ENCODE data around the gene PAIP2.
"Not testable (repeated sequence)": the region's sequence is repeated elsewhere in the genome, so short reads cannot be mapped to it uniquely, and the experiment has no call there.

PAIP2 gene

DNA sequence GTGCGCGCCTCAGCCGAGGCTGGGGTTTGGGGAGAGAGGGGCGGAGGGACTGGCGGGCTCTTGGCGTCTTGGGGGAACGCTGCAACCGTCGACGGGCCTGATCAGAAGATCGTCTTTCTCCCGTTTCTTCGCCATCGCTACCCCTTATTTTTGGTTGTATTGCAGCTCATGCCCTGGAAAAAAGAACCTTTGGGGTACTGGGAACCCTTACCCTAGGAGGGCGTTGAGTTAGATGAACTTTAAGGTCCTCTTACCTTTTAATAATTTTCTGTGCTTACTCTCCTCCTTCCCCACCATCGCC lies 719 bp downstream of the PAIP2 start:
- Histone ChIP-seq H3K27me3 (ENCODE audit: insufficient read depth, low read depth, severe bottlenecking) (no peaks in the 10 kb centered on the region), H3K4me3 (ENCODE audit: low read depth, low read length) (peak overlapping the region; percentile 70), H3K9me3 (ENCODE audit: severe bottlenecking) (peaks cover 3% of the 10 kb centered on the region), H3K27ac (peak overlapping the region; percentile 96), H3K36me3 (peaks cover 28% of the 10 kb centered on the region)
- no peak for DNase-seq
- TF ChIP-seq, protein P1, sequence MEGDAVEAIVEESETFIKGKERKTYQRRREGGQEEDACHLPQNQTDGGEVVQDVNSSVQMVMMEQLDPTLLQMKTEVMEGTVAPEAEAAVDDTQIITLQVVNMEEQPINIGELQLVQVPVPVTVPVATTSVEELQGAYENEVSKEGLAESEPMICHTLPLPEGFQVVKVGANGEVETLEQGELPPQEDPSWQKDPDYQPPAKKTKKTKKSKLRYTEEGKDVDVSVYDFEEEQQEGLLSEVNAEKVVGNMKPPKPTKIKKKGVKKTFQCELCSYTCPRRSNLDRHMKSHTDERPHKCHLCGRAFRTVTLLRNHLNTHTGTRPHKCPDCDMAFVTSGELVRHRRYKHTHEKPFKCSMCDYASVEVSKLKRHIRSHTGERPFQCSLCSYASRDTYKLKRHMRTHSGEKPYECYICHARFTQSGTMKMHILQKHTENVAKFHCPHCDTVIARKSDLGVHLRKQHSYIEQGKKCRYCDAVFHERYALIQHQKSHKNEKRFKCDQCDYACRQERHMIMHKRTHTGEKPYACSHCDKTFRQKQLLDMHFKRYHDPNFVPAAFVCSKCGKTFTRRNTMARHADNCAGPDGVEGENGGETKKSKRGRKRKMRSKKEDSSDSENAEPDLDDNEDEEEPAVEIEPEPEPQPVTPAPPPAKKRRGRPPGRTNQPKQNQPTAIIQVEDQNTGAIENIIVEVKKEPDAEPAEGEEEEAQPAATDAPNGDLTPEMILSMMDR (IDR thresholded peaks at IDR 0.05; ENCODE audit: low read depth, low read length) = no peak

DNA sequence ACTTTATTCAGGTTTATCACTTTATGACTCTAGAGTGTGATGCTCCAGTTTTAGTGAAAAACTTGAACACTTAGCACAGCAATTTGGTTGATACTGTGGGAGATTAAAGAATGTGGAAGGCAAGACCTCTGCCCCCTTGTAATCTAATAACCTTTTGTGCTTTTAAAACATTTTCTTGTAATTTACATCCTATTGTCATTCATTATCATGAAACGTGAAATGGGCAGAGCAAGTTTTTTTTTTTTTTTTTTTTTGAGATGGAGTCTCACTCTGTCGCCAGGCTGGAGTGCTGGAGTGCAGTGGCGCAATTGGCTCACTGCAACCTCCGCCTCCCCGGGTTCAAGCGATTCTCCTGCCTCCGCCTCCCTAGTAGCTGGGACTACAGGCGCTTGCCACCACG lies 1.8 kb downstream of the PAIP2 start:
- H3K27ac ChIP-seq = no peak overlapping the region; the same call in 1 of the 2 replicates
- peaks cover 28% of the 10 kb centered on the region for H3K36me3 ChIP-seq
- TF ChIP-seq, protein P1 (IDR thresholded peaks at IDR 0.05; ENCODE audit: low read depth, low read length) = no peak
- peak overlapping the region; percentile 70; the same call in 1 of the 2 replicates for H3K4me3 ChIP-seq (ENCODE audit: low read depth, low read length)
- no peaks in the 10 kb centered on the region for H3K27me3 ChIP-seq (ENCODE audit: insufficient read depth, low read depth, severe bottlenecking)
- DNase-seq = no peak
- H3K9me3 ChIP-seq (ENCODE audit: severe bottlenecking) = peaks cover 3% of the 10 kb centered on the region

DNA sequence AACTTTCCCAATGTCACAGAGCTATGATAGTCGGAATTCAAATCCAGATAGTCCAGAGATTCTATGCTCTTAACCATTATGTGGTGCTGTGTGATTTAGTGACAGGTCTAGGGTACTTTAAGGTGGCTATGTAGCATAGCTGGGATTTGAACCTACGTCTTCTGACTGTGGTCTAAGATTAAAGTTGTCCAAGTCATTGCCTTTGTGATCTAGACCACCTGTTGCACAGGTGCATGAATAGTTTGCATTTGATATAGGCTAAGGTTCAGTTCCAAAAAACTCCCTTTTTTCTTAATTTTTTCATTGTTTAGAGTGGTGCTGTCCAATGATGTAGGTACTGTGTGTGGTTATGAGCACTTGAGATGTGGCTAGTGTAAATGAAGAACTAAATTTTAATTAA lies 2.5 kb downstream of the PAIP2 start:
- H3K27ac ChIP-seq = no peak overlapping the region
- H3K36me3 ChIP-seq = peaks cover 28% of the 10 kb centered on the region
- H3K4me3 ChIP-seq (ENCODE audit: low read depth, low read length) = no peak overlapping the region
- TF ChIP-seq, protein P1 (IDR thresholded peaks at IDR 0.05; ENCODE audit: low read depth, low read length) = no peak
- DNase-seq = no peak
- peaks cover 3% of the 10 kb centered on the region for H3K9me3 ChIP-seq (ENCODE audit: severe bottlenecking)
- no peaks in the 10 kb centered on the region for H3K27me3 ChIP-seq (ENCODE audit: insufficient read depth, low read depth, severe bottlenecking)

DNA sequence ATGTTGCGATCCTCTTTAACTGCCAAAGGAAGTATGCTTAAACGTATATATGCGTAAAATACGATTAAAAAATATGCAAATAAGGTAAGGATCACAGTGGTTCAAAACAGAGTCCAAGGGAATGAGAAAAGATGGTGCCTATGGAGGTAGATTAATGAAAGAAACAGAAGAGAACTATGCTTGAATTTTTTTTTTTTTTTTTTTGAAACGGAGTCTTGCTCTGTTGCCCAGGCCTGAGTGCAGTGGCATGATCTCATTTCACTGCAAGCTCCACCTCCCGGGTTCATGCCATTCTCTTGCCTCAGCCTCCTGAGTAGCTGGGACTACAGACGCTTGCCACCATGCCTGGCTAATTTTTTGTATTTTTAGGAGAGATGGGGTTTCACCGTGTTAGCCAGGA lies 3.8 kb downstream of the PAIP2 start:
- H3K27me3 ChIP-seq (ENCODE audit: insufficient read depth, low read depth, severe bottlenecking); H3K4me3 ChIP-seq (ENCODE audit: low read depth, low read length); DNase-seq; H3K9me3 ChIP-seq (ENCODE audit: severe bottlenecking); H3K27ac ChIP-seq: not testable (repeated sequence)
- peaks cover 28% of the 10 kb centered on the region for H3K36me3 ChIP-seq

DNA sequence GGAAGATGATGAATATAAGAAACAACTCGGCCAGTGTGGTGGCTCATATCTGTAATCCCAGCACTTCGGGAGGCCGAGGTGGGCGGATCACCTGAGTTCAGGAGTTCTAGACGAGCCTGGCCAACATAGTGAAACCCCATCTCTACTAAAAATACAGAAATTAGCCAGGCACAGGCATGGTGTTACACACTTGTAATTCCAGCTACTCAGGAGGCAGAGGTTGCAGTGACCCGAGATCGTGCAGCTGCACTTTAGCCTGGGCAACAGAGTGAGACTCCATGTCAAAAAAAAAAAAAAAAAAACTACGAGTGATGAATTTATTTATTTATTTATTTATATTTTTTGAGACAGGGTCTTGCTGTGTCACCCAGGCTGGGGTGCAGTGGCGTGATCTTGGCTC lies 6.2 kb downstream of the PAIP2 start:
- not testable (repeated sequence) for H3K27me3 ChIP-seq (ENCODE audit: insufficient read depth, low read depth, severe bottlenecking); H3K4me3 ChIP-seq (ENCODE audit: low read depth, low read length); H3K9me3 ChIP-seq (ENCODE audit: severe bottlenecking); DNase-seq; H3K27ac ChIP-seq
- peaks cover 29% of the 10 kb centered on the region for H3K36me3 ChIP-seq

DNA sequence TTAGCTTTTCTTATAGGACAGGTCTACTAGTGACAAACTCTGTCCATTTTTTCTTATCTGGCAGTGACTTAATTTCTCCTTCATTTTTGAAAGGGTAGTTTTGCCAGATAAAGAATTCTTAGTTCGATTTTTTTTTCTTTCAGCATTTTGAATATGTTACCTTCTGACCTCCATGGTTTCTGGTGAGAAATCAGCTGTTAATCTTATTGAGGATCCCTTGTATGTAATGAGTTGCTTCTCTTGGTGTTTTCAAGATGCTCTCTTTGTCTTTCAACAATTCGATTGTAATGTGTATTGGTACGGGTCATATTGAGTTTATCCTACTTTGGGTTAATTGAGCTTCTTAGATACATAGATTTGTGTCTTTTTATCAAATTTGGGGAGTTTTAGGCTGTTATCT lies 12.5 kb downstream of the PAIP2 start:
- Histone ChIP-seq H3K27me3 (ENCODE audit: insufficient read depth, low read depth, severe bottlenecking) (no peaks in the 10 kb centered on the region), H3K4me3 (ENCODE audit: low read depth, low read length) (no peak overlapping the region), H3K9me3 (ENCODE audit: severe bottlenecking) (no peaks in the 10 kb centered on the region), H3K36me3 (peaks cover 39% of the 10 kb centered on the region), H3K27ac (no peak overlapping the region)
- TF ChIP-seq, protein P1 (IDR thresholded peaks at IDR 0.05; ENCODE audit: low read depth, low read length) = no peak
- no peak for DNase-seq

DNA sequence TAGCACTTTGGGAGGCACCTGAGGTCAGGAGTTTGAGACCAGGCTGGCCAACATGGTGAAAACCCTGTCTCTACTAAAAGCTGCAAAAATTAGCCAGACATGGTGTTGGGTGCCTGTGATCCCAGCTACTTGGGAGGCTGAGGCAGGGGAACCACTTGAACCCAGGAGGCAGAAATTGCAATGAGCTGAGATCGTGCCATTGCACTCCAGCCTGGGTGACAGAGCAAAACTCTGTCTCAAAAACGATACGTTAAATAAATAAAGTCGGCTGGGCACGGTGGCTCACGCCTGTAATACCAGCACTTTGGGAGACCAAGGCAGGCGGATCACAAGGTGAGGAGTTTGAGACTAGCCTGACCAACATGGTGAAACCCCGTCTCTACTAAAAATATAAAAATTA lies 14.2 kb downstream of the PAIP2 start:
- not testable (repeated sequence) for H3K27ac ChIP-seq; DNase-seq; H3K27me3 ChIP-seq (ENCODE audit: insufficient read depth, low read depth, severe bottlenecking); H3K4me3 ChIP-seq (ENCODE audit: low read depth, low read length); H3K9me3 ChIP-seq (ENCODE audit: severe bottlenecking)
- peaks cover 39% of the 10 kb centered on the region for H3K36me3 ChIP-seq

All from WERI-Rb-1 (cell line).